HEK293 (cell line): ENCODE results near the gene SDC3.

Source experiments
- AEBP2 ChIP-seq: fragments of 450-650 bp; formaldehyde crosslinking; IDR thresholded peaks from 2 replicates; pipeline ENCODE4 v1.5.1; 2016; ENCODE audit warnings: missing biosample characterization, missing genetic modification characterization, borderline replicate concordance
- FEZF1 ChIP-seq: fragments of 450-650 bp; formaldehyde crosslinking; IDR thresholded peaks from 2 replicates; pipeline ENCODE4 v1.5.1; 2016; ENCODE audit warnings: missing biosample characterization, missing genetic modification characterization
- INSM2 ChIP-seq: fragments of 450-650 bp; formaldehyde crosslinking; IDR thresholded peaks from 2 replicates; pipeline ENCODE4 v1.5.1; 2016; ENCODE audit warnings: missing biosample characterization, missing genetic modification characterization
- REPIN1 ChIP-seq: fragments of 450-650 bp; formaldehyde crosslinking; IDR thresholded peaks from 2 replicates; pipeline ENCODE4 v1.5.1; 2017; ENCODE audit warnings: missing biosample characterization, missing genetic modification characterization, low read depth
- SP7 ChIP-seq: fragments of 450-650 bp; formaldehyde crosslinking; IDR thresholded peaks from 2 replicates; pipeline ENCODE4 v1.5.1; 2016; ENCODE audit warnings: missing biosample characterization, missing genetic modification characterization
- TRIM28 ChIP-seq: IDR thresholded peaks from 2 replicates; pipeline ENCODE4 v1.6.1; 2011; ENCODE audit warnings: low read length, control low read depth, borderline replicate concordance
- ZBTB20 ChIP-seq: fragments of 450-650 bp; formaldehyde crosslinking; IDR thresholded peaks from 2 replicates; pipeline ENCODE4 v1.5.1; 2016; ENCODE audit warnings: missing biosample characterization, missing genetic modification characterization
- ZBTB26 ChIP-seq: fragments of 450-650 bp; formaldehyde crosslinking; optimal IDR thresholded peaks from 2 replicates; pipeline ENCODE3; 2016; ENCODE audit warnings: missing biosample characterization, mild to moderate bottlenecking, missing genetic modification characterization
- ZNF121 ChIP-seq: fragments of 450-650 bp; formaldehyde crosslinking; IDR thresholded peaks from 2 replicates; pipeline ENCODE4 v1.5.1; 2016; ENCODE audit warnings: missing biosample characterization, missing genetic modification characterization
- ZNF157 ChIP-seq: fragments of 450-650 bp; formaldehyde crosslinking; IDR thresholded peaks from 2 replicates; pipeline ENCODE4 v1.5.1; 2016; ENCODE audit warnings: missing biosample characterization, missing genetic modification characterization
- ZNF184 ChIP-seq: fragments of 450-650 bp; IDR thresholded peaks from 2 replicates; pipeline ENCODE4 v1.5.1; 2018; ENCODE audit warnings: missing biosample characterization, mild to moderate bottlenecking, missing genetic modification characterization
- ZNF211 ChIP-seq: fragments of 450-650 bp; formaldehyde crosslinking; IDR thresholded peaks from 2 replicates; pipeline ENCODE4 v1.5.1; 2016; ENCODE audit warnings: low read depth, missing biosample characterization, missing genetic modification characterization
- ZNF239 ChIP-seq: fragments of 450-650 bp; formaldehyde crosslinking; IDR thresholded peaks from 2 replicates; pipeline ENCODE4 v1.5.1; 2016; ENCODE audit warnings: missing biosample characterization, missing genetic modification characterization
- ZNF248 ChIP-seq: fragments of 450-650 bp; formaldehyde crosslinking; IDR thresholded peaks from 2 replicates; pipeline ENCODE4 v1.5.1; 2017; ENCODE audit warnings: missing biosample characterization, missing genetic modification characterization
- ZNF324 ChIP-seq: fragments of 450-650 bp; formaldehyde crosslinking; IDR thresholded peaks from 2 replicates; pipeline ENCODE4 v1.5.1; 2016; ENCODE audit warnings: missing biosample characterization, missing genetic modification characterization
- ZNF335 ChIP-seq: fragments of 450-650 bp; formaldehyde crosslinking; conservative IDR thresholded peaks from 2 replicates; pipeline ENCODE4 v1.5.1; 2016; ENCODE audit warnings: missing biosample characterization, missing genetic modification characterization
- ZNF350 ChIP-seq: fragments of 450-650 bp; formaldehyde crosslinking; IDR thresholded peaks from 2 replicates; pipeline ENCODE4 v1.5.0; 2017; ENCODE audit warnings: missing biosample characterization, mild to moderate bottlenecking, missing genetic modification characterization
- ZNF433 ChIP-seq: fragments of 450-650 bp; formaldehyde crosslinking; IDR thresholded peaks from 2 replicates; pipeline ENCODE4 v1.5.1; 2016; ENCODE audit warnings: missing biosample characterization, missing genetic modification characterization, low read depth
- ZNF449 ChIP-seq: fragments of 450-650 bp; formaldehyde crosslinking; IDR thresholded peaks from 2 replicates; pipeline ENCODE4 v1.5.1; 2017; ENCODE audit warnings: missing biosample characterization, mild to moderate bottlenecking, missing genetic modification characterization, moderate library complexity
- ZNF513 ChIP-seq: fragments of 450-650 bp; IDR thresholded peaks from 2 replicates; pipeline ENCODE4 v1.5.1; 2018; ENCODE audit warnings: missing biosample characterization, missing genetic modification characterization
- ZNF548 ChIP-seq: fragments of 450-650 bp; formaldehyde crosslinking; IDR thresholded peaks from 2 replicates; pipeline ENCODE4 v1.5.1; 2016; ENCODE audit warnings: missing biosample characterization, missing genetic modification characterization
- ZNF629 ChIP-seq: fragments of 450-650 bp; formaldehyde crosslinking; IDR thresholded peaks from 2 replicates; pipeline ENCODE4 v1.5.1; 2017; ENCODE audit warnings: missing biosample characterization, missing genetic modification characterization
- ZNF658 ChIP-seq: fragments of 450-650 bp; formaldehyde crosslinking; IDR thresholded peaks from 2 replicates; pipeline ENCODE4; 2016; ENCODE audit warnings: missing biosample characterization, missing genetic modification characterization
- ZNF843 ChIP-seq: fragments of 450-650 bp; formaldehyde crosslinking; IDR thresholded peaks from 2 replicates; pipeline ENCODE4 v1.5.1; 2016; ENCODE audit warnings: missing biosample characterization, missing genetic modification characterization
- TF ChIP-seq, protein P1 (sequence below): fragments of 450-650 bp; formaldehyde crosslinking; IDR thresholded peaks from 2 replicates; pipeline ENCODE4 v1.5.1; 2016; ENCODE audit warnings: missing biosample characterization, missing genetic modification characterization
- TF ChIP-seq, protein P2 (sequence below): fragments of 450-650 bp; formaldehyde crosslinking; IDR thresholded peaks from 2 replicates; pipeline ENCODE4 v1.5.1; 2016; ENCODE audit warnings: missing biosample characterization, missing genetic modification characterization

The SDC3 gene

DNA sequence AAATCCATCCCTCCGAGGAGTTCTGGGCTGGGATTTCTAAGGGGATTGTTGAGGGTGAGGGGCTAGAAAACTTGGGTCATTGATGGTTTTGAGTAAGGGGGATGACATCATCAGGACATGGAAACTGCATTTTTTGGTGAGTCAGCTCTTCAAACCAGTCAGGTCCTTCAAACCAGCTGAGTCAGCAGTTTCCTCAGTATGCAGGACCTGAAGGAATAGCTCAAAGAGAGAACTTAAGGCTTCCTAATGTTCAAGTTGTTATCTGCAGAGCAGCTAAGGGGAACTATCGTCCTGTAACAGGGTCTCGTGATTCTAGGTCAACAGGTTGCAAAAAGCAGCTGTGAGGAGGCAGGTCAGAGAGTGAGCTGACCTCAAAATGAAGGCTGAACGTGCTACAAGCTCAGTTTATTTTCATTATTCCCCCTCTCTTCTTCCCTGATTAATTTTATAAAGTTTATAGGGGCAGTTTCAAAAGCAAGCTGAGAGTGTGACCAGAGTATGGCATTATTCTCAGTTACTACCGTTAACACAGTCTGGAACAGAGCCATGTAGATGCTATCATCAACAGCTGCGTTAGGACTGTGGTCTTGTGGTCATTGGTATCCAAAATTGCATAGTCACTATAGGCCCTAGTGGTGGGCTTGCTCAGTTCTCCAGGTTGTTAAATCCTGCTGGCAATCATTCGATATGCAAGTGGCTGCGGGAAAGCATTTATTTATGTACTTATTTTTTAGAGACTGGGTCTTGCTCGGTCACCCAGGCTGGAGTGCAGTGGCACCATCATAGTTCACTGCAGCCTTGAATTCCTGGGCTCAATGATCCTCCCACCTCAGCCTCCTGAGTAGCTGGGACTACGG is 10.7 kb upstream of the SDC3 start (continued):
- TF ChIP-seq ZNF350 (tag by site-specific recombination) (no peak), ZNF629 (tag by site-specific recombination) (peak; percentile 82), ZNF433 (tag by site-specific recombination) (no peak), SP7 (tag by site-specific recombination) (peak; percentile 68), ZNF248 (tag by site-specific recombination) (no peak), ZNF157 (tag by site-specific recombination) (no peak), ZNF211 (tag by site-specific recombination) (no peak), ZBTB26 (peak; percentile 7), ZBTB20 (tag by site-specific recombination) (no peak), ZNF449 (tag by site-specific recombination) (no peak), ZNF548 (no peak), TRIM28 (peak; percentile 86; the same call in 1 of the 2 replicates), ZNF658 (tag by site-specific recombination) (no peak), ZNF335 (tag by site-specific recombination) (peak; percentile 55; the same call in 1 of the 2 replicates), ZNF239 (tag by site-specific recombination) (no peak), REPIN1 (tag by site-specific recombination) (no peak), ZNF513 (tag by site-specific recombination) (no peak), ZNF843 (no peak), ZNF184 (peak; percentile 21; the same call in 1 of the 2 replicates), ZNF121 (no peak), AEBP2 (tag by site-specific recombination) (no peak), ZNF324 (tag by site-specific recombination) (no peak), FEZF1 (tag by site-specific recombination) (no peak), INSM2 (peak; percentile 40; the same call in 1 of the 2 replicates)
- TF ChIP-seq, protein P1, sequence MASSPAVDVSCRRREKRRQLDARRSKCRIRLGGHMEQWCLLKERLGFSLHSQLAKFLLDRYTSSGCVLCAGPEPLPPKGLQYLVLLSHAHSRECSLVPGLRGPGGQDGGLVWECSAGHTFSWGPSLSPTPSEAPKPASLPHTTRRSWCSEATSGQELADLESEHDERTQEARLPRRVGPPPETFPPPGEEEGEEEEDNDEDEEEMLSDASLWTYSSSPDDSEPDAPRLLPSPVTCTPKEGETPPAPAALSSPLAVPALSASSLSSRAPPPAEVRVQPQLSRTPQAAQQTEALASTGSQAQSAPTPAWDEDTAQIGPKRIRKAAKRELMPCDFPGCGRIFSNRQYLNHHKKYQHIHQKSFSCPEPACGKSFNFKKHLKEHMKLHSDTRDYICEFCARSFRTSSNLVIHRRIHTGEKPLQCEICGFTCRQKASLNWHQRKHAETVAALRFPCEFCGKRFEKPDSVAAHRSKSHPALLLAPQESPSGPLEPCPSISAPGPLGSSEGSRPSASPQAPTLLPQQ (tag by site-specific recombination), result peak; percentile 59; the same call in 1 of the 2 replicates
- TF ChIP-seq, protein P2, sequence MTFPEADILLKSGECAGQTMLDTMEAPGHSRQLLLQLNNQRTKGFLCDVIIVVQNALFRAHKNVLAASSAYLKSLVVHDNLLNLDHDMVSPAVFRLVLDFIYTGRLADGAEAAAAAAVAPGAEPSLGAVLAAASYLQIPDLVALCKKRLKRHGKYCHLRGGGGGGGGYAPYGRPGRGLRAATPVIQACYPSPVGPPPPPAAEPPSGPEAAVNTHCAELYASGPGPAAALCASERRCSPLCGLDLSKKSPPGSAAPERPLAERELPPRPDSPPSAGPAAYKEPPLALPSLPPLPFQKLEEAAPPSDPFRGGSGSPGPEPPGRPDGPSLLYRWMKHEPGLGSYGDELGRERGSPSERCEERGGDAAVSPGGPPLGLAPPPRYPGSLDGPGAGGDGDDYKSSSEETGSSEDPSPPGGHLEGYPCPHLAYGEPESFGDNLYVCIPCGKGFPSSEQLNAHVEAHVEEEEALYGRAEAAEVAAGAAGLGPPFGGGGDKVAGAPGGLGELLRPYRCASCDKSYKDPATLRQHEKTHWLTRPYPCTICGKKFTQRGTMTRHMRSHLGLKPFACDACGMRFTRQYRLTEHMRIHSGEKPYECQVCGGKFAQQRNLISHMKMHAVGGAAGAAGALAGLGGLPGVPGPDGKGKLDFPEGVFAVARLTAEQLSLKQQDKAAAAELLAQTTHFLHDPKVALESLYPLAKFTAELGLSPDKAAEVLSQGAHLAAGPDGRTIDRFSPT (tag by site-specific recombination), result no peak
